Breast epithelium (tissue), 4 donors: ENCODE data around the gene SRPX. TPM values are rescaled to one million over a fixed set of nuclear protein-coding genes. Genes with fewer than 3 reads are reported as not detected.
A peak's percentile ranks its signal among the peaks of the same experiment; 100 is the strongest.

Experiments
- DNase-seq, 2 donors: peaks; one replicate each; pipeline ENCODE4 v3.0.0-alpha.2; 2019; ENCODE audit warnings: low spot score in 2 of 2
- H3K27ac ChIP-seq, 2 donors: fragments of 200-600 bp; sonication (generic) in 1 of 2; one replicate each; pipeline ENCODE4 v1.5.1; 2016 to 2019; ENCODE audit warnings: mild to moderate bottlenecking in 1 of 2
- H3K27me3 ChIP-seq, 2 donors: fragments of 200-600 bp; sonication (generic) in 1 of 2; one replicate each; pipeline versions ENCODE4 v1.5.1 to v1.6.0; 2017 to 2019; ENCODE audit warnings: control low read depth in 1 of 2, mild to moderate bottlenecking in 1 of 2
- H3K36me3 ChIP-seq: fragments of 200-600 bp; one replicate; pipeline ENCODE4 v1.5.1; 2019
- H3K4me1 ChIP-seq, 2 donors: fragments of 200-600 bp; sonication (generic); one replicate each; pipeline ENCODE4 v1.5.1; 2016 to 2019; ENCODE audit warnings: control low read depth in 1 of 2
- H3K4me3 ChIP-seq, 3 donors: fragments of 200-600 bp; sonication (generic); 1 replicate in 2 of 3; 2 replicates in 1 of 3; pipeline ENCODE4 v1.5.1; 2016 to 2019; ENCODE audit warnings: mild to moderate bottlenecking in 3 of 3, moderate library complexity in 2 of 3
- H3K9me3 ChIP-seq, 2 donors: fragments of 200-600 bp; sonication (generic) in 1 of 2; one replicate each; pipeline ENCODE4 v1.5.1; 2016 to 2019; ENCODE audit warnings: control low read depth in 1 of 2
- POLR2A ChIP-seq: fragments of 450-650 bp; IDR thresholded peaks from one replicate; pipeline ENCODE4 v1.6.1; 2016; ENCODE audit warnings: antibody characterized with exemption, mild to moderate bottlenecking, moderate library complexity
- POLR2AphosphoS5 ChIP-seq, 3 donors: sonication (generic); formaldehyde crosslinking; IDR thresholded peaks; one replicate each; pipeline ENCODE4 v1.6.1; 2017; ENCODE audit warnings: antibody characterized with exemption in 3 of 3
- intact Hi-C: fragments of 100-400 bp; cut with DNase I; formaldehyde crosslinking; loops from one replicate; pipeline ENCODE4 v1.15.1; 2023; ENCODE audit warnings: low total_unique reads
- total RNA-seq, 3 donors: library from RNA; depleted of rRNA; stranded (reverse); fragments of >200 nt; gene quantifications; one replicate each; pipeline ENCODE4 v1.1.0, GENCODE V29; 2016
- TF ChIP-seq, protein P1 (sequence below), 3 donors: fragments of 450-650 bp; IDR thresholded peaks; one replicate each; pipeline ENCODE4 v1.5.1; 2016 to 2017; ENCODE audit warnings: antibody characterized with exemption in 3 of 3, mild to moderate bottlenecking in 3 of 3, moderate library complexity in 3 of 3

Gene SRPX
- total RNA-seq, 3 donors from 2014 or later: 108 to 415 (median 168) TPM

DNA sequence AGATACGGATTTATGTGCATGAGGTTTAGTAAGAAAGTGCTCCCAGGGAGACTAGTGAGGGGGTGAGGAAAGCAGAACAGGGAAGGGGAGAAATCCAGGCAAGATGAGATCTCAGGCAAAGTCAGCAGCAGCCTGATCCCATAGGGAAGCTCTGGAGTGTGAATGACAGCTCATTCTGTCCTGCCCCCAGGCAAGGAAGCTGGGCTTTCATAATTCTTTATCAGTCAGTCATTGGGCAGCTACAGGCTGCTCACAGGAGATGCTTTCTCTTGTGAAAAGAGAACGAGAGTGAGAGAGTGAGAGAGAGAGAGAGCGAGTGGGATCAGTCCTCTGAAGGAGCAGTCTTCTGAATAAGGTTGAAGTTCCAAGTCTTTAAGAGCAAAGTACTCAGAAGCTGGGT, 48.1 kb downstream of the SRPX start:
- Histone ChIP-seq H3K27ac (no peak overlapping the region), H3K4me3 (no peak overlapping the region), H3K9me3 (no peaks in the 10 kb centered on the region), H3K4me1 (no peaks in the 10 kb centered on the region), H3K36me3 (no peaks in the 10 kb centered on the region), H3K27me3 (peaks cover 0 to 45% of the 10 kb centered on the region in 2 donors)
- intact Hi-C loops: no loop called here
- TF ChIP-seq POLR2AphosphoS5 (IDR thresholded peaks at IDR 0.05) (no peak), POLR2A (no peak)
- TF ChIP-seq, protein P1, sequence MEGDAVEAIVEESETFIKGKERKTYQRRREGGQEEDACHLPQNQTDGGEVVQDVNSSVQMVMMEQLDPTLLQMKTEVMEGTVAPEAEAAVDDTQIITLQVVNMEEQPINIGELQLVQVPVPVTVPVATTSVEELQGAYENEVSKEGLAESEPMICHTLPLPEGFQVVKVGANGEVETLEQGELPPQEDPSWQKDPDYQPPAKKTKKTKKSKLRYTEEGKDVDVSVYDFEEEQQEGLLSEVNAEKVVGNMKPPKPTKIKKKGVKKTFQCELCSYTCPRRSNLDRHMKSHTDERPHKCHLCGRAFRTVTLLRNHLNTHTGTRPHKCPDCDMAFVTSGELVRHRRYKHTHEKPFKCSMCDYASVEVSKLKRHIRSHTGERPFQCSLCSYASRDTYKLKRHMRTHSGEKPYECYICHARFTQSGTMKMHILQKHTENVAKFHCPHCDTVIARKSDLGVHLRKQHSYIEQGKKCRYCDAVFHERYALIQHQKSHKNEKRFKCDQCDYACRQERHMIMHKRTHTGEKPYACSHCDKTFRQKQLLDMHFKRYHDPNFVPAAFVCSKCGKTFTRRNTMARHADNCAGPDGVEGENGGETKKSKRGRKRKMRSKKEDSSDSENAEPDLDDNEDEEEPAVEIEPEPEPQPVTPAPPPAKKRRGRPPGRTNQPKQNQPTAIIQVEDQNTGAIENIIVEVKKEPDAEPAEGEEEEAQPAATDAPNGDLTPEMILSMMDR (IDR thresholded peaks at IDR 0.05): no peak
- no peak for DNase-seq

DNA sequence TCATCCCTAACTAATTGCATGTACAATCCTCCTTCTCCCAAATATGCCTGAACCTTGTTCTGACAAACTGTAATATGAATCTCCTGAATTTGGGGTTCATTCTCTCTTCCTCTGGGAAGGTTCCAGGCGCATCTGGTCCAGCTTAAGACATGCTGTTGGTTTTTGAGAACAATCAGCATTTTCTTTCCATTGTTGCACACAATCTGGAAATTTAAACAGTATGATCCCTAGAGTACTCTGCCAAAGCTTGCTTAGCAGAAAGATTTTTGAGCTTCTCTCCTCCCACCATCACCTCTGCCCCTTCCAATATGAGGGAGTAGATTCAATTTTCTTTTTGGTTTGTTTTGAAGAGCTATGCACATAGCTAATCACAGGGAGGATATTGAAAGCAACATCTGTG, 50.1 kb downstream of the SRPX start:
- no peak overlapping the region for H3K4me3 ChIP-seq
- no peak for TF ChIP-seq POLR2AphosphoS5 (IDR thresholded peaks at IDR 0.05)
- TF ChIP-seq, protein P1 (IDR thresholded peaks at IDR 0.05): no peak
- TF ChIP-seq POLR2A: no peak
- no peaks in the 10 kb centered on the region for H3K4me1 ChIP-seq
- no peaks in the 10 kb centered on the region for H3K36me3 ChIP-seq
- H3K27me3 ChIP-seq: peaks cover 0 to 34% of the 10 kb centered on the region in 2 donors
- no peaks in the 10 kb centered on the region for H3K9me3 ChIP-seq
- intact Hi-C loops: no loop called here
- H3K27ac ChIP-seq: peak overlapping the region in 1 of 2 donors; percentile 17
- no peak for DNase-seq

DNA sequence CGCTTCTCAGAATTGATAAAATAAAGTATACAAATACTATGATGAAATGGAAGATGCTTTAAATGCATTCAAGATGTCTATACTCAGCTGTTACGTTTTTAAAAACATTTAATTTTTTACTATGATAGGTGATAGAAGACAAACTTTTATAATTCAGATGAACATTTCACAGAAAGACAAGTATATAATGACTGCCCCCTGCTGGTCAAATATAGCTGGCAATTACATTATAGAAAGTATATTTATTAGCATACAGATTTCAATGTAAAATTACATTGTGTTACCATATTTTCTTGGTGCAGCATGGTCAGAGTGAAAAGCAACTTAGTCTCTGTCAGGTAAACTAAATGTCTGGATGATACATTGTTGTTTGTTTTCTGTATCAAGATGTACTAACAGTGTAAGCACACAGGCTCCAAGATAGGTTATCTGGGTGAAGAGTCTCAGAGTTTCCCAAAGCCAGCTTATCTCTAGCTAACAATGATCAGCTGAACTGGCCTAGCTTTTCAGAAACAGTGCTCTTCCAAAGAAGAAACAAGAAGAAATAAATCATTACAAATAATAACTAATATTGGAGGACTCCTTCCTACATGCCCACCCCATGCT, 54.1 kb downstream of the SRPX start:
- TF ChIP-seq POLR2A (no peak), POLR2AphosphoS5 (IDR thresholded peaks at IDR 0.05) (no peak)
- TF ChIP-seq, protein P1 (IDR thresholded peaks at IDR 0.05): peak in 2 of 3 donors; percentile 31 to 49
- no peak for DNase-seq
- Histone ChIP-seq H3K27me3 (peaks cover 0 to 43% of the 10 kb centered on the region in 2 donors), H3K4me3 (no peak overlapping the region), H3K9me3 (no peaks in the 10 kb centered on the region), H3K36me3 (no peaks in the 10 kb centered on the region), H3K4me1 (no peaks in the 10 kb centered on the region), H3K27ac (no peak overlapping the region)
- intact Hi-C loops: no loop called here

DNA sequence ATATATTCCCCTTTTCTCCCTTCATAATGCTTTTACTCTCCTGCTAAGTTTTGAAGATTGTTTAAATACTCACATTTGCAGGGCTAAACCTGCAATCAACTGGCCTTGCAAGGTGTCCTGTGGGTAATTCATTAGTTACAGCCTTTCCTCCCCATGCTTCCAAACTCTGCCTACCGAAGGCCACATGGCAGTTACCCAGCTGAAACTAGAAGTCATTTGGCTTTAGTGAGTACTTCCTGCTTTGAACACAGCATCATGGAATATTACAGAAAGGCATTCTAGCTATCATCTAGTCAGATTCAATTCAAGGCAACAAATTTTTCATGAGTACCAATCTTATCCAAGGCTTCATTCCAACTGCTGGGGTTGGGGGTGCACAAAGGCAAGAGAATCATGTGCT, 55.6 kb downstream of the SRPX start:
- Histone ChIP-seq H3K9me3 (no peaks in the 10 kb centered on the region), H3K4me1 (no peaks in the 10 kb centered on the region), H3K27me3 (peaks cover 0 to 46% of the 10 kb centered on the region in 2 donors), H3K27ac (no peak overlapping the region), H3K36me3 (no peaks in the 10 kb centered on the region), H3K4me3 (no peak overlapping the region)
- intact Hi-C loops: no loop called here
- no peak for DNase-seq
- TF ChIP-seq POLR2A (no peak), POLR2AphosphoS5 (IDR thresholded peaks at IDR 0.05) (no peak)
- TF ChIP-seq, protein P1 (IDR thresholded peaks at IDR 0.05): no peak

DNA sequence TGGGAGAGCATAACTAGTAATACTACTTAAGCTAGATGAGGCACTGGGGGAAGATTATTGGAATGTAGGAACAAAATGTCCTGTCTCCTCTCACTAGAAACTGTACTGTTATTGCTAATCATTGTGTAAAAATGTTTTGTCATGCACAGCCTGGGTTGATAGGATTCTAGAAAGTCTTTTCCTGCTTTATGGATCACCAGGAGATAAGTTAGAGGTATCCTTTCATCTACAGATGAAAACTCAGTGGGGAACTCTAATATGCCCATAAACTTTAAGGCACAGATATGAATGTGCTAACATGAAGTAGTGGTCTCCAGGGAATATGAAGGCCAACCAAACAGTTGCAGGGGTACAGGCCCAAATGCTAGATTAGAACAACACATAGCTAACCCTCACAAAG, 57.5 kb downstream of the SRPX start:
- TF ChIP-seq POLR2A: no peak
- TF ChIP-seq POLR2AphosphoS5 (IDR thresholded peaks at IDR 0.05): no peak
- TF ChIP-seq, protein P1 (IDR thresholded peaks at IDR 0.05): no peak
- H3K9me3 ChIP-seq: no peaks in the 10 kb centered on the region
- H3K4me1 ChIP-seq: no peaks in the 10 kb centered on the region
- H3K27ac ChIP-seq: no peak overlapping the region
- no peak overlapping the region for H3K4me3 ChIP-seq
- DNase-seq: no peak
- intact Hi-C loops: no loop called here
- peaks cover 0 to 54% of the 10 kb centered on the region in 2 donors for H3K27me3 ChIP-seq
- no peaks in the 10 kb centered on the region for H3K36me3 ChIP-seq
